Esophagus (tissue), 2 donors: ENCODE data around the gene CLEC14A. TPM values are rescaled to one million over a fixed set of nuclear protein-coding genes. Genes with fewer than 3 reads are reported as not detected.

Experiments used
- H3K27ac ChIP-seq, 2 donors: one replicate each; pipeline ENCODE4 v1.5.1; 2013; ENCODE audit warnings: low read depth in 2 of 2, mild to moderate bottlenecking in 2 of 2, inconsistent platforms in 1 of 2, low read length in 1 of 2, moderate library complexity in 1 of 2
- H3K27me3 ChIP-seq, 2 donors: one replicate each; pipeline ENCODE4 v1.6.1; 2013; ENCODE audit warnings: low read length in 2 of 2, control low read depth in 1 of 2, mild to moderate bottlenecking in 1 of 2; ENCODE audit not compliant: insufficient read depth in 2 of 2, control insufficient read depth in 1 of 2
- H3K36me3 ChIP-seq, 2 donors: one replicate each; pipeline ENCODE4 v1.6.1; 2013; ENCODE audit warnings: low read length in 1 of 2; ENCODE audit not compliant: control insufficient read depth in 2 of 2, insufficient read depth in 2 of 2
- H3K4me1 ChIP-seq, 2 donors: one replicate each; pipeline ENCODE4 v1.6.1; 2013; ENCODE audit warnings: low read length in 1 of 2; ENCODE audit not compliant: control insufficient read depth in 2 of 2, insufficient read depth in 2 of 2
- H3K4me3 ChIP-seq, 2 donors: one replicate each; pipeline ENCODE4 v1.5.1; 2013; ENCODE audit warnings: low read length in 2 of 2, mild to moderate bottlenecking in 2 of 2, low read depth in 1 of 2, moderate library complexity in 1 of 2
- H3K9me3 ChIP-seq, 2 donors: one replicate each; pipeline ENCODE4 v1.6.1; 2013; ENCODE audit warnings: mild to moderate bottlenecking in 2 of 2, low read depth in 1 of 2, low read length in 1 of 2, moderate library complexity in 1 of 2; ENCODE audit not compliant: control insufficient read depth in 2 of 2, insufficient read depth in 1 of 2
- WGBS, 2 donors: extraction: QIAGEN DNeasy Blood & Tissue Kit; methylation state at CpG; one replicate each; pipeline ENCODE4 v1.1.7; 2013; 5-methylcytosine and 5-hydroxymethylcytosine counted together
- polyA plus RNA-seq, 2 donors: library from polyadenylated mRNA; stranded (reverse); fragments of 200-250 nt; gene quantifications; one replicate each; pipeline ENCODE4 v1.2.3, GENCODE V29; 2013
- donor health status: healthy with polysubstance abuse.
- donor health status: Bipolar disorder and iron deficiency.

CLEC14A gene
- polyA plus RNA-seq, 2 donors, result 3.0 to 10.0 TPM

DNA sequence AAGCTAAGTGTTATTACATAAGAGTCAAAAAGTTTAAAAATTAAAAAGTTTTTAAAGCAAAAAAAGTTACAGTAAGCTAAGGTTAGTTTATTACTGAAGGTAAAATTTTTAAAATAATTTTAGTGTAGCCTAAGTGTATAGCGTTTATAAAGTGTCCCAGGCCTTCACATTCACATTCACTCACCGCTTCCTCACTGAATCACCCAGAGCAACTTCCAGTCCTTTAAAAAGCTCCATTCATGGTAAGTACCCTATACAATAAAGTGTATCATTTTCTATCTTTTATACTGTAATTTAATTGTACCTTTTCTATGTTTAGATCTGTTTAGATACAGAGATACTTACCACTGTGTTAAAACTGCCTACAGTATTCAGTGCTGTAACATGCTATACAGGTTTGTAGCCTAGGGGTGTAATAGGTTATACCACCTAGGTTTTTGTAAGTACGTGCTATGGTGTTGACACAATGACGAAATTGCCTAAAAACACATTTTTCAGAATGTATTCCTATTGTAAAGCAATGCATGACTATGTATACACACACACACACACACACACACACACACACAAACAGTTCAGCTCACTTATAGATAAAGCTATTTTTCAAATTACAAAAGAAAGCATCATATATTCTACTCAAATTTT is 3.7 kb downstream of the CLEC14A start:
- Histone ChIP-seq H3K27me3 (peaks cover 0 to 4% of the 10 kb centered on the region in 2 donors), H3K4me3 (no peak overlapping the region), H3K27ac (no peak overlapping the region), H3K36me3 (no peaks in the 10 kb centered on the region), H3K4me1 (peaks cover 2 to 10% of the 10 kb centered on the region in 2 donors), H3K9me3 (peaks cover 2 to 3% of the 10 kb centered on the region in 2 donors)
- WGBS, 2 donors, result 60 to 80% methylated on average over 4 of the region's 4 CpGs

DNA sequence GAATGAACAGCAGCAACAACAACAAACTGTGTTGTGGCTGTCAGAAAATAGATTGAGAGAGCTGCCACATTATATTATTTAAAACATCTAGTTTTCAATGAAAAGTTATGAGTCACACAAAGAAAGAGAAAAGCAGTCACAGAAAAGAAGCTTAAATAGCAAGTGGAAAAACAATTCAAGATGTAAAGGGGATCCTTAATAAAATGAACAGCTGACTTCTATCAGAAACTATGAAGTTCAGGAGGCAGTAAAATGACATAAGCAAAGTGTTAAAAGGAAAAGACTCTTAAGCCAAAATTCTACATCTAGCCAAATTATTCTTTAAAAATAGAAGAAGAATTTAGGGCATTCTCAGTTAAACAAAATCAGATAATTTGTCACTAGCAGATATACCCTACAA is 5.6 kb downstream of the CLEC14A start:
- Histone ChIP-seq H3K9me3 (peaks cover 2 to 3% of the 10 kb centered on the region in 2 donors), H3K27me3 (peaks cover 0 to 4% of the 10 kb centered on the region in 2 donors), H3K36me3 (no peaks in the 10 kb centered on the region), H3K27ac (no peak overlapping the region), H3K4me1 (peaks cover 0 to 4% of the 10 kb centered on the region in 2 donors), H3K4me3 (no peak overlapping the region)

DNA sequence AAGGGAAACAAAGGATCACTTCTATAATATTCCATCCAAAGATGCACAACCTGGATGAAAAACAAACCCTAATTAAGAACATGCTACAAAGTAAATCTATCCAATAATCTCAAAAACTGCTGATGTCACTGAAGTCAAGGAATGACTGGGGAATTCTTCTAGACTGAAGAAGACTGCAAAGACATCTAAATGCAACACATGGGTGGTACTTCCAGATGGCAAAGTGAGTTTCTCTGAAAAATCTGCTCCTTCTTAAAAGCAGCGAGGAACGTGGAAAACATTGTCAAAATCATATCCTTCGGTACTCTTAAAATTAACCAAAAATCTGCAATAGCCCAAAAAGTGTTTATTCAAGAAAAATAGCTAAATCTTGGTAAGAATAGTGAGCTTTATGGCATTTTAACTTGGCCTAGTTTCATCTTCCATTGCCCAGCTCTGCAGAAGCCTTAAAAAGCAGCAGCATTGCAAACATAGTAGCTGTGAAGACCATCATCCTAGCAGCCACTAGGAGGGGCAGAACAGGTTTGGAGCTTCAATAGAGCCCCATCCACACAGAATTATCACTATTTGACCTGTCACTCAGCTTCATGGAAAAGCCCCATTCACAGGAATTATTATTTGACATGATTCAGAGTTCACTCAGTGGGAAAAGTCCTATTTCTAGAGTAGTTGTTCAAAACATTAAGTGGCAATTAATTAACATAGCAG is 7.4 kb downstream of the CLEC14A start:
- Histone ChIP-seq H3K4me1 (no peaks in the 10 kb centered on the region), H3K9me3 (no peaks in the 10 kb centered on the region), H3K27me3 (no peaks in the 10 kb centered on the region), H3K4me3 (no peak overlapping the region), H3K27ac (no peak overlapping the region), H3K36me3 (no peaks in the 10 kb centered on the region)
- 97 to 98% methylated on average over 3 of the region's 3 CpGs for WGBS, 2 donors

DNA sequence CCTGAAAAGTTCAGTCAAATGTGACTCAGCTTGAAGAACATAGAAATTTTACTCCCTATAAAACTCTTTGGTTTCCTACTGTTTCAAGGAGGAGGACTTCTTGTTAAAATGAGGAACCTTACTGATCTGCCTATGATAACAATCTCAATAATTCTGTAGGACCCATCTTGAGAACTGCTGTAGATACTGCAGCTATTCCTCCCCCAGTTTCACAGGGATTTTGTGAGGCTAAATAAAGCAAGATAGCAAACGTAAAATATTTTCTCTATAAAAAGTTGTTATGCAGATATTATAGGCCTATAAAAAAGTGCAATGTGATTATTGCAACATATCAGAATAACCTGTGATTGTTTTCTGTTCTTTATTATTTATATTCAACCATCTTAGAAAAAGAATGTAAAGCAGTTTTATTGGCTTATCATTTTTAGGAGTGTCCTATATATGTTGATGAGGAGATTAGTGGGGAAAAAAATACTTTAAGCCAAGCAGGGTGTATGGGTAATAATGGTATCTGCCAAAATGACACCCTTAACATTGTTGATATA is 12.1 kb downstream of the CLEC14A start:
- no peaks in the 10 kb centered on the region for H3K9me3 ChIP-seq
- H3K36me3 ChIP-seq, result no peaks in the 10 kb centered on the region
- H3K4me3 ChIP-seq, result no peak overlapping the region
- no peak overlapping the region for H3K27ac ChIP-seq
- no peaks in the 10 kb centered on the region for H3K4me1 ChIP-seq
- no peaks in the 10 kb centered on the region for H3K27me3 ChIP-seq
- 75 to 76% methylated on average over 1 of the region's 1 CpG for WGBS, 2 donors

GRCh38 chr14:38238878-38239277 is 17.0 kb downstream of the CLEC14A start:
- H3K4me1 ChIP-seq, result no peaks in the 10 kb centered on the region
- H3K27me3 ChIP-seq, result no peaks in the 10 kb centered on the region
- no peaks in the 10 kb centered on the region for H3K36me3 ChIP-seq
- H3K9me3 ChIP-seq, result no peaks in the 10 kb centered on the region
- H3K4me3 ChIP-seq, result no peak overlapping the region
- H3K27ac ChIP-seq, result no peak overlapping the region

DNA sequence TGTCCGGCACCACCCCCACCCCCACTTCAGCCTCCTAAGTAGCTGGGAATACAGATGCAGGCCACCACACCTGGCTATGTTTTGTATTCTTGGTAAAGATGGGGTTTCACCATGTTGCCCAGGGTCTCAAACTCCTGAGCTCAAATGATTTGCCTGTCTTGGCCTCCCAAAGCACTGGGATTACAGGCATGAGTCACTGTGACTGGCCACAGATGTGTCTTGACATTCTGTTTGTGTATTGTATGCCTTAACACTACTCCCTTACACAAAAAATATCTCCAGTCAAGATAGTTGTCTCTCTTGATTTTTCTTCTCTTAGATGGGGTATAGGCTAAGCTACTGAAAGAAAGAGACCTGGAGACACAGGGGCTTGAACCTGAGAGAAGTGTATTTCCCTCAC is 17.6 kb downstream of the CLEC14A start:
- Histone ChIP-seq H3K36me3 (no peaks in the 10 kb centered on the region), H3K27ac (no peak overlapping the region), H3K9me3 (no peaks in the 10 kb centered on the region), H3K27me3 (no peaks in the 10 kb centered on the region), H3K4me3 (no peak overlapping the region), H3K4me1 (no peaks in the 10 kb centered on the region)
- WGBS, 2 donors, result 83 to 95% methylated on average over 1 of the region's 1 CpG

DNA sequence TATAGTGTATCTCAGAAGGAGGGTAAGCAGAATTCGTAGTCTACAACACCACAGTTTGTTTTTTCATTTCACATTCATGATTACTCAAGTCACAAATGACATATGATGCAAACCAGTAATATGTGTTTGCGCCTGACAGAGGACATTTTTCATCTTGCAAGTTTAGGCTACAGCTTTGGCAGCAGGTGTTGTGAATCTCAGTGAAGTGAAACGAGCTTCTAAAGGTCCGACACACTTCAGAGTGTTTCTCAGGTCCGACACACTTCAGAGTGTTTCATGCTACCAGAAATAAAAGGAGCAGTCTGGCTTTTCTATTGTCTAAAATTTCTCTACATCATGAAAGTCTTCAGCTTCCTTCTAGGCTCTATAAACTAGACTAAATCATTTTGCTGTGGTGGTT is 22.7 kb downstream of the CLEC14A start:
- no peaks in the 10 kb centered on the region for H3K27me3 ChIP-seq

GRCh38 chr14:38226366-38226765 is 29.5 kb downstream of the CLEC14A start:
- Histone ChIP-seq H3K27ac (no peak overlapping the region), H3K27me3 (no peaks in the 10 kb centered on the region), H3K9me3 (no peaks in the 10 kb centered on the region), H3K36me3 (no peaks in the 10 kb centered on the region), H3K4me1 (no peaks in the 10 kb centered on the region), H3K4me3 (no peak overlapping the region)
- 66 to 71% methylated on average over 3 of the region's 3 CpGs for WGBS, 2 donors

More for the DNA sequence above, 22.7 kb downstream of the CLEC14A start:
- no peak overlapping the region for H3K4me3 ChIP-seq
- WGBS, 2 donors, result 34 to 38% methylated on average over 5 of the region's 5 CpGs
- no peaks in the 10 kb centered on the region for H3K36me3 ChIP-seq
- no peak overlapping the region for H3K27ac ChIP-seq
- no peaks in the 10 kb centered on the region for H3K9me3 ChIP-seq
- H3K4me1 ChIP-seq, result no peaks in the 10 kb centered on the region

- H3K27ac ChIP-seq, result no peak overlapping the region
- no peaks in the 10 kb centered on the region for H3K27me3 ChIP-seq
- no peaks in the 10 kb centered on the region for H3K36me3 ChIP-seq
- H3K4me1 ChIP-seq, result no peaks in the 10 kb centered on the region
- no peaks in the 10 kb centered on the region for H3K9me3 ChIP-seq
- 75 to 79% methylated on average over 2 of the region's 2 CpGs for WGBS, 2 donors
- no peak overlapping the region for H3K4me3 ChIP-seq
Observed at GRCh38 chr14:38225946-38226345, 29.9 kb downstream of the CLEC14A start.

DNA sequence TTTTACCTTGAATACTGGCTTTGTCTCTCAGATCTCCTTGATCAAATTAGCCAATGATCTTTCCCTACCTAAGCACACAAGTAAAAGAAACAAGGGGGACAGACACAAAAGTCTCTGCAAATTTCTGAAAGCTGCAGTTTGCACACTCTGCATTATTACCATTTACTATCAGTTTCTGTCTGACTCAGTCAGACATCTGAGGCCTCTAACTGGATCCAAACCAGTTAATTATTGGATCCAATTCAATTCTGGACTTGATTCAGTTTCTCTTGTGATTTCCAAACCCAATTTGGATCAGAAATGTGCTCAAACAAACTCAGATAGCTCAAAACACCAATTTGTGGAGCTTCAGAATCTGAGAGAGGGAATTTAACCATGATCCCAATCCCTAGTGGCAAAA is 31.6 kb downstream of the CLEC14A start:
- no peaks in the 10 kb centered on the region for H3K36me3 ChIP-seq
- no peak overlapping the region for H3K4me3 ChIP-seq
- no peak overlapping the region for H3K27ac ChIP-seq
- no peaks in the 10 kb centered on the region for H3K9me3 ChIP-seq
- no peaks in the 10 kb centered on the region for H3K4me1 ChIP-seq
- no peaks in the 10 kb centered on the region for H3K27me3 ChIP-seq
